Measurements from ENCODE around the gene SLC7A14.

- TF ChIP-seq EZH2 (IDR thresholded peaks at IDR 0.05) = no peak
- TF ChIP-seq POLR2AphosphoS5 (IDR thresholded peaks at IDR 0.05; ENCODE audit: borderline replicate concordance, low read depth, low read length) = no peak
- TF ChIP-seq FOXP2 (optimal IDR thresholded peaks at IDR 0.05; ENCODE audit: control extremely low read depth, extremely low read length, insufficient read depth) = no peak
Measured at GRCh38 chr3:170598091-170598502, 12.2 kb upstream of the SLC7A14 start.
